ENCODE measurements around the gene MSANTD2.

- TF ChIP-seq CTCF (IDR thresholded peaks at IDR 0.05; ENCODE audit: insufficient read depth, low read depth, low read length) (no peak), EZH2 (IDR thresholded peaks at IDR 0.05; ENCODE audit: insufficient read depth, low read length) (no peak)
Observed at GRCh38 chr11:124736736-124737135, 63.5 kb downstream of the MSANTD2 start.
